GM12878 (cell line): ENCODE results near the gene IFT27. TPM values are rescaled to one million over a fixed set of nuclear protein-coding genes. Genes with fewer than 3 reads are reported as not detected.

Experiments used
- BCLAF1 ChIP-seq: fragments of 450-650 bp; IDR thresholded peaks from 2 replicates; pipeline ENCODE4 v1.6.1; 2017; ENCODE audit warnings: antibody characterized with exemption, mild to moderate bottlenecking, moderate library complexity
- CEBPB ChIP-seq, 2 experiments: fragments of 150-350 bp in 1 of 2; IDR thresholded peaks; 2 replicates each; pipeline ENCODE4 v1.6.1; 2012 to 2014; ENCODE audit warnings: low read depth in 2 of 2, low read length in 2 of 2, borderline replicate concordance in 1 of 2, inconsistent platforms in 1 of 2
- FOXM1 ChIP-seq: IDR thresholded peaks from 2 replicates; pipeline ENCODE4 v1.6.1; 2012; ENCODE audit warnings: low read depth, mild to moderate bottlenecking, inconsistent platforms, low read length, moderate library complexity
- HCFC1 ChIP-seq: fragments of 150-350 bp; IDR thresholded peaks from 2 replicates; pipeline ENCODE4 v1.6.1; 2014; ENCODE audit warnings: low read length
- MEF2B ChIP-seq: fragments of 450-650 bp; IDR thresholded peaks from 2 replicates; pipeline ENCODE4 v1.6.1; 2018; ENCODE audit warnings: mild to moderate bottlenecking, moderate library complexity; ENCODE audit not compliant: partially characterized antibody, poor library complexity, severe bottlenecking
- MTA2 ChIP-seq: fragments of 450-650 bp; IDR thresholded peaks from 2 replicates; pipeline ENCODE4 v1.6.1; 2016; ENCODE audit warnings: low read depth, mild to moderate bottlenecking, moderate library complexity
- MTA3 ChIP-seq: IDR thresholded peaks from 2 replicates; pipeline ENCODE4 v1.6.1; 2012; ENCODE audit warnings: low read length, inconsistent platforms, borderline replicate concordance
- MXI1 ChIP-seq: fragments of 150-350 bp; IDR thresholded peaks from 2 replicates; pipeline ENCODE4 v1.6.1; 2011; ENCODE audit warnings: low read depth, mild to moderate bottlenecking, inconsistent platforms, low read length, improper control_type of control experiment
- SMARCA5 ChIP-seq: fragments of 450-650 bp; IDR thresholded peaks from 2 replicates; pipeline ENCODE4 v1.6.1; 2017; ENCODE audit warnings: mild to moderate bottlenecking
- SREBF2 ChIP-seq: IDR thresholded peaks from 2 replicates; pipeline ENCODE4 v1.6.1; 2012; ENCODE audit warnings: mild to moderate bottlenecking, low read length
- TCF7 ChIP-seq: IDR thresholded peaks from 2 replicates; pipeline ENCODE4 v1.6.1; 2014; ENCODE audit warnings: antibody characterized with exemption, borderline replicate concordance
- ZBTB40 ChIP-seq: fragments of 450-650 bp; IDR thresholded peaks from 2 replicates; pipeline ENCODE4 v1.6.1; 2016; ENCODE audit warnings: mild to moderate bottlenecking, moderate library complexity, borderline replicate concordance
- ZNF384 ChIP-seq: IDR thresholded peaks from 2 replicates; pipeline ENCODE4 v1.6.1; 2012; ENCODE audit warnings: low read depth, mild to moderate bottlenecking, low read length, improper control_type of control experiment, borderline replicate concordance
- polyA plus RNA-seq, 11 experiments: library from polyadenylated mRNA; depleted of rRNA in 4 of 11; unstranded in 6 of 11; stranded (reverse) in 5 of 11; fragments of >200 nt; fragmentation: Nextera tagmentation in 4 of 11; fragmentation: Illumina TruSeq in 1 of 11; extraction: Ambion mirVana in 4 of 11; extraction: Trizol in 1 of 11; gene quantifications; 1 replicate in 1 of 11; 2 replicates in 10 of 11; pipeline versions ENCODE4 v1.2.1 to v1.2.3, GENCODE V29; 2011 to 2016; ENCODE audit warnings: inconsistent platforms in 2 of 11, missing spikeins in 2 of 11, low read depth in 1 of 11
- total RNA-seq, 4 experiments: library from RNA; depleted of rRNA in 3 of 4; stranded (reverse); fragments of >200 nt in 3 of 4; fragmentation: Illumina TruSeq in 1 of 4; extraction: Trizol in 1 of 4; gene quantifications; 2 replicates each; pipeline versions ENCODE4 v1.2.1 to v1.2.3, GENCODE V29; 2013 to 2021
- TF ChIP-seq, protein P1 (sequence below): fragments of 450-650 bp; IDR thresholded peaks from 2 replicates; pipeline ENCODE4 v1.6.1; 2017; ENCODE audit warnings: mild to moderate bottlenecking
- TF ChIP-seq, protein P2 (sequence below): IDR thresholded peaks from 2 replicates; pipeline ENCODE4 v1.6.1; 2011; ENCODE audit warnings: borderline replicate concordance, low read depth, mild to moderate bottlenecking, moderate library complexity, mixed read lengths, low read length; ENCODE audit not compliant: insufficient read depth; ENCODE audit errors: extremely low read length
- TF ChIP-seq, protein P3 (sequence below): fragments of 450-650 bp; IDR thresholded peaks from 2 replicates; pipeline ENCODE4 v1.6.1; 2018; ENCODE audit warnings: borderline replicate concordance, mild to moderate bottlenecking; ENCODE audit not compliant: partially characterized antibody

IFT27 gene
- total and polyA plus RNA-seq, 10 of the 15 experiments (the other 5 are each of a cell fraction or from before 2014, with no cell fraction given), result 2.7 to 32.5 (median 10.2) TPM

DNA sequence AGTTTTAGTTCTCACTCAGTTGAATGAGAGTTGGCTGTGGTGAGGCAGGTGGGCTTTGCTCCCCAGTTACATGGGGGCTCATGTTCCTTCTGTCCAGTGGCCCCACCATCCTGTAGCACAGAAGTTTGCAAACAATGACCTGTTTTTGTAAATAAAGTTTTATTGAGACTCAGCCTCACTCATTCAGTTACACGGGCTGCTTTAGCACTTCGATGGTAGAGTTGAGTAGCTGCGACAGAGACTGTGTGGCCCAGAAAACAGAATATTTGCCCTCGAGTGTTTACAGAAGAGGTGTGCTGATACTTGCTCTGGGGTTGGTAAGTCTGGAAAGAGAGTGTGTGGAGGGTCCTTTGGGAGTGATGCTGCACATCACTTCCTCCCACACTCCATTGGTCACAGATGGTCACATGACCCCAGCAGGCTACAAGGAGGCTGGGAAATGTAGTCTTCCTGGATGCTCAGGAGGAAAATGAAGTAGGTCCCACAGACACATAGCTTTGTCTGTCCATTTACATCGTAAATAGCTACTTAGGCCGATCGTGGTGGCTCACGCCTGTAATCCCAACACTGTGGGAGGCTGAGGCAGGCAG, 34.6 kb downstream of the IFT27 start (continued):
- TF ChIP-seq, protein P1, sequence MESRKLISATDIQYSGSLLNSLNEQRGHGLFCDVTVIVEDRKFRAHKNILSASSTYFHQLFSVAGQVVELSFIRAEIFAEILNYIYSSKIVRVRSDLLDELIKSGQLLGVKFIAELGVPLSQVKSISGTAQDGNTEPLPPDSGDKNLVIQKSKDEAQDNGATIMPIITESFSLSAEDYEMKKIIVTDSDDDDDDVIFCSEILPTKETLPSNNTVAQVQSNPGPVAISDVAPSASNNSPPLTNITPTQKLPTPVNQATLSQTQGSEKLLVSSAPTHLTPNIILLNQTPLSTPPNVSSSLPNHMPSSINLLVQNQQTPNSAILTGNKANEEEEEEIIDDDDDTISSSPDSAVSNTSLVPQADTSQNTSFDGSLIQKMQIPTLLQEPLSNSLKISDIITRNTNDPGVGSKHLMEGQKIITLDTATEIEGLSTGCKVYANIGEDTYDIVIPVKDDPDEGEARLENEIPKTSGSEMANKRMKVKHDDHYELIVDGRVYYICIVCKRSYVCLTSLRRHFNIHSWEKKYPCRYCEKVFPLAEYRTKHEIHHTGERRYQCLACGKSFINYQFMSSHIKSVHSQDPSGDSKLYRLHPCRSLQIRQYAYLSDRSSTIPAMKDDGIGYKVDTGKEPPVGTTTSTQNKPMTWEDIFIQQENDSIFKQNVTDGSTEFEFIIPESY, result no peak
- TF ChIP-seq MTA3, result no peak
- peak; percentile 78 for TF ChIP-seq ZBTB40
- TF ChIP-seq MXI1, result no peak
- TF ChIP-seq ZNF384, result no peak
- TF ChIP-seq SMARCA5, result no peak
- TF ChIP-seq HCFC1, result peak; percentile 60
- TF ChIP-seq CEBPB (IDR thresholded peaks at IDR 0.05; ENCODE audit: borderline replicate concordance in 1 of 2, low read depth in 2 of 2, low read length in 2 of 2), result no peak
- TF ChIP-seq SREBF2, result no peak
- TF ChIP-seq FOXM1, result no peak
- TF ChIP-seq TCF7, result no peak
- TF ChIP-seq, protein P2, sequence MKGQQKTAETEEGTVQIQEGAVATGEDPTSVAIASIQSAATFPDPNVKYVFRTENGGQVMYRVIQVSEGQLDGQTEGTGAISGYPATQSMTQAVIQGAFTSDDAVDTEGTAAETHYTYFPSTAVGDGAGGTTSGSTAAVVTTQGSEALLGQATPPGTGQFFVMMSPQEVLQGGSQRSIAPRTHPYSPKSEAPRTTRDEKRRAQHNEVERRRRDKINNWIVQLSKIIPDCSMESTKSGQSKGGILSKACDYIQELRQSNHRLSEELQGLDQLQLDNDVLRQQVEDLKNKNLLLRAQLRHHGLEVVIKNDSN, result peak; percentile 69
- TF ChIP-seq MEF2B, result no peak
- TF ChIP-seq, protein P3, sequence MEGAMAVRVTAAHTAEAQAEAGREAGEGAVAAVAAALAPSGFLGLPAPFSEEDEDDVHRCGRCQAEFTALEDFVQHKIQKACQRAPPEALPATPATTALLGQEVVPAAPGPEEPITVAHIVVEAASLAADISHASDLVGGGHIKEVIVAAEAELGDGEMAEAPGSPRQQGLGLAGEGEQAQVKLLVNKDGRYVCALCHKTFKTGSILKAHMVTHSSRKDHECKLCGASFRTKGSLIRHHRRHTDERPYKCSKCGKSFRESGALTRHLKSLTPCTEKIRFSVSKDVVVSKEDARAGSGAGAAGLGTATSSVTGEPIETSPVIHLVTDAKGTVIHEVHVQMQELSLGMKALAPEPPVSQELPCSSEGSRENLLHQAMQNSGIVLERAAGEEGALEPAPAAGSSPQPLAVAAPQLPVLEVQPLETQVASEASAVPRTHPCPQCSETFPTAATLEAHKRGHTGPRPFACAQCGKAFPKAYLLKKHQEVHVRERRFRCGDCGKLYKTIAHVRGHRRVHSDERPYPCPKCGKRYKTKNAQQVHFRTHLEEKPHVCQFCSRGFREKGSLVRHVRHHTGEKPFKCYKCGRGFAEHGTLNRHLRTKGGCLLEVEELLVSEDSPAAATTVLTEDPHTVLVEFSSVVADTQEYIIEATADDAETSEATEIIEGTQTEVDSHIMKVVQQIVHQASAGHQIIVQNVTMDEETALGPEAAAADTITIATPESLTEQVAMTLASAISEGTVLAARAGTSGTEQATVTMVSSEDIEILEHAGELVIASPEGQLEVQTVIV, result no peak
- TF ChIP-seq MTA2, result no peak
- no peak for TF ChIP-seq BCLAF1
